C4-2B (cell line): ENCODE data around the gene ETV5.

Source experiments
- ZFX ChIP-seq: fragments of 450-650 bp; IDR thresholded peaks from 2 replicates; pipeline ENCODE4 v1.6.1; 2017
- TF ChIP-seq, protein P1 (sequence below): fragments of 450-650 bp; conservative IDR thresholded peaks from 2 replicates; pipeline ENCODE4 v1.5.1; 2017; ENCODE audit warnings: mild to moderate bottlenecking

- TF ChIP-seq, protein P1, sequence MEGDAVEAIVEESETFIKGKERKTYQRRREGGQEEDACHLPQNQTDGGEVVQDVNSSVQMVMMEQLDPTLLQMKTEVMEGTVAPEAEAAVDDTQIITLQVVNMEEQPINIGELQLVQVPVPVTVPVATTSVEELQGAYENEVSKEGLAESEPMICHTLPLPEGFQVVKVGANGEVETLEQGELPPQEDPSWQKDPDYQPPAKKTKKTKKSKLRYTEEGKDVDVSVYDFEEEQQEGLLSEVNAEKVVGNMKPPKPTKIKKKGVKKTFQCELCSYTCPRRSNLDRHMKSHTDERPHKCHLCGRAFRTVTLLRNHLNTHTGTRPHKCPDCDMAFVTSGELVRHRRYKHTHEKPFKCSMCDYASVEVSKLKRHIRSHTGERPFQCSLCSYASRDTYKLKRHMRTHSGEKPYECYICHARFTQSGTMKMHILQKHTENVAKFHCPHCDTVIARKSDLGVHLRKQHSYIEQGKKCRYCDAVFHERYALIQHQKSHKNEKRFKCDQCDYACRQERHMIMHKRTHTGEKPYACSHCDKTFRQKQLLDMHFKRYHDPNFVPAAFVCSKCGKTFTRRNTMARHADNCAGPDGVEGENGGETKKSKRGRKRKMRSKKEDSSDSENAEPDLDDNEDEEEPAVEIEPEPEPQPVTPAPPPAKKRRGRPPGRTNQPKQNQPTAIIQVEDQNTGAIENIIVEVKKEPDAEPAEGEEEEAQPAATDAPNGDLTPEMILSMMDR = no peak
- TF ChIP-seq ZFX = no peak
Measured at GRCh38 chr3:186021673-186022362, 87.1 kb downstream of the ETV5 start.
